ENCODE data around the gene ADGRL2.
A peak's percentile ranks its signal among the peaks of the same experiment; 100 is the strongest.

ADGRL2 gene

GRCh38 chr1:81813691-81814090 lies 13.0 kb downstream of the ADGRL2 start:
- H4K91ac ChIP-seq (ENCODE audit: low read depth, low read length) = no peak overlapping the region
- no peak overlapping the region for H3K27ac ChIP-seq (ENCODE audit: low read depth, low read length)
- H2BK5ac ChIP-seq (ENCODE audit: low read depth, low read length, poor library complexity) = no peak overlapping the region
- no peaks in the 10 kb centered on the region for H3K27me3 ChIP-seq (ENCODE audit: insufficient read depth, low read length)
- H3K14ac ChIP-seq (ENCODE audit: low read length) = no peak overlapping the region
- H3K4me1 ChIP-seq (ENCODE audit: control insufficient read depth in 1 of 2, insufficient read depth in 2 of 2, low read length in 2 of 2) = no peaks in the 10 kb centered on the region
- no peaks in the 10 kb centered on the region for H3K9me3 ChIP-seq (ENCODE audit: insufficient read depth, low read depth, low read length)
- H3K4me2 ChIP-seq (ENCODE audit: low read length) = no peak overlapping the region
- no peak overlapping the region for H3K18ac ChIP-seq (ENCODE audit: low read length)
- H2BK12ac ChIP-seq (ENCODE audit: low read length) = no peak overlapping the region
- H3K36me3 ChIP-seq (ENCODE audit: control insufficient read depth in 1 of 2, insufficient read depth in 2 of 2, low read length in 2 of 2) = no peaks in the 10 kb centered on the region
- no peaks in the 10 kb centered on the region for H3K79me2 ChIP-seq (ENCODE audit: control insufficient read depth, insufficient read depth, low read length, poor library complexity)
- no peak overlapping the region for H2AFZ ChIP-seq (ENCODE audit: insufficient read depth, low read length, poor library complexity)
- no peak for DNase-seq
- H3K9ac ChIP-seq (ENCODE audit: low read length) = no peak overlapping the region
- H3K79me1 ChIP-seq (ENCODE audit: low read length) = no peaks in the 10 kb centered on the region
- no peak overlapping the region for H4K12ac ChIP-seq (ENCODE audit: low read depth, low read length)
- H4K8ac ChIP-seq (ENCODE audit: low read depth, low read length) = no peak overlapping the region
- no peak overlapping the region for H2AK5ac ChIP-seq (ENCODE audit: low read length)
- no peak overlapping the region for H3K4ac ChIP-seq (ENCODE audit: low read depth, low read length)
- no CpG with 5 or more reads among the region's 2 CpGs for WGBS (ENCODE audit: extremely low coverage, insufficient coverage, insufficient read length)
- no peak overlapping the region for H3K23ac ChIP-seq (ENCODE audit: low read length)
- no peak overlapping the region for H3K4me3 ChIP-seq (ENCODE audit: low read depth, low read length)
- H2BK120ac ChIP-seq (ENCODE audit: insufficient read depth, low read length, poor library complexity) = no peak overlapping the region

GRCh38 chr1:81819613-81820012 lies 18.9 kb downstream of the ADGRL2 start:
- Histone ChIP-seq H2BK120ac (ENCODE audit: insufficient read depth, low read length, poor library complexity) (no peak overlapping the region), H4K12ac (ENCODE audit: low read depth, low read length) (no peak overlapping the region), H3K23ac (ENCODE audit: low read length) (no peak overlapping the region), H3K9ac (ENCODE audit: low read length) (no peak overlapping the region), H3K4me3 (ENCODE audit: low read depth, low read length) (no peak overlapping the region), H3K79me2 (ENCODE audit: control insufficient read depth, insufficient read depth, low read length, poor library complexity) (no peaks in the 10 kb centered on the region), H2AK5ac (ENCODE audit: low read length) (no peak overlapping the region), H3K4me2 (ENCODE audit: low read length) (no peak overlapping the region), H3K27ac (ENCODE audit: low read depth, low read length) (no peak overlapping the region), H3K36me3 (ENCODE audit: control insufficient read depth in 1 of 2, insufficient read depth in 2 of 2, low read length in 2 of 2) (peaks cover 0 to 3% of the 10 kb centered on the region in 2 experiments), H3K27me3 (ENCODE audit: insufficient read depth, low read length) (no peaks in the 10 kb centered on the region), H2BK5ac (ENCODE audit: low read depth, low read length, poor library complexity) (no peak overlapping the region), H2BK12ac (ENCODE audit: low read length) (no peak overlapping the region), H4K91ac (ENCODE audit: low read depth, low read length) (no peak overlapping the region), H3K9me3 (ENCODE audit: insufficient read depth, low read depth, low read length) (no peaks in the 10 kb centered on the region), H3K4ac (ENCODE audit: low read depth, low read length) (no peak overlapping the region), H3K4me1 (ENCODE audit: control insufficient read depth in 1 of 2, insufficient read depth in 2 of 2, low read length in 2 of 2) (peaks cover 0 to 3% of the 10 kb centered on the region in 2 experiments), H4K8ac (ENCODE audit: low read depth, low read length) (no peak overlapping the region), H3K79me1 (ENCODE audit: low read length) (no peaks in the 10 kb centered on the region), H2AFZ (ENCODE audit: insufficient read depth, low read length, poor library complexity) (no peak overlapping the region), H3K18ac (ENCODE audit: low read length) (no peak overlapping the region), H3K14ac (ENCODE audit: low read length) (no peak overlapping the region)
- WGBS (ENCODE audit: extremely low coverage, insufficient coverage, insufficient read length) = no CpG with 5 or more reads among the region's 4 CpGs
- no peak for DNase-seq

- peaks cover 4% of the 10 kb centered on the region for H3K79me2 ChIP-seq (ENCODE audit: control insufficient read depth, insufficient read depth, low read length, poor library complexity)
- no peak overlapping the region for H3K18ac ChIP-seq (ENCODE audit: low read length)
- no peak for DNase-seq
- H3K9ac ChIP-seq (ENCODE audit: low read length) = no peak overlapping the region
- H4K8ac ChIP-seq (ENCODE audit: low read depth, low read length) = no peak overlapping the region
- no peak overlapping the region for H4K91ac ChIP-seq (ENCODE audit: low read depth, low read length)
- H2BK12ac ChIP-seq (ENCODE audit: low read length) = no peak overlapping the region
- H2BK120ac ChIP-seq (ENCODE audit: insufficient read depth, low read length, poor library complexity) = no peak overlapping the region
- H3K36me3 ChIP-seq (ENCODE audit: control insufficient read depth in 1 of 2, insufficient read depth in 2 of 2, low read length in 2 of 2) = peaks cover 0 to 3% of the 10 kb centered on the region in 2 experiments
- no peak overlapping the region for H2AK5ac ChIP-seq (ENCODE audit: low read length)
- no peak overlapping the region for H3K14ac ChIP-seq (ENCODE audit: low read length)
- no peaks in the 10 kb centered on the region for H3K27me3 ChIP-seq (ENCODE audit: insufficient read depth, low read length)
- H3K27ac ChIP-seq (ENCODE audit: low read depth, low read length) = no peak overlapping the region
- no CpG with 5 or more reads among the region's 2 CpGs for WGBS (ENCODE audit: extremely low coverage, insufficient coverage, insufficient read length)
- no peak overlapping the region for H4K12ac ChIP-seq (ENCODE audit: low read depth, low read length)
- H3K9me3 ChIP-seq (ENCODE audit: insufficient read depth, low read depth, low read length) = no peaks in the 10 kb centered on the region
- H3K4me3 ChIP-seq (ENCODE audit: low read depth, low read length) = no peak overlapping the region
- H3K23ac ChIP-seq (ENCODE audit: low read length) = no peak overlapping the region
- H2BK5ac ChIP-seq (ENCODE audit: low read depth, low read length, poor library complexity) = no peak overlapping the region
- no peak overlapping the region for H2AFZ ChIP-seq (ENCODE audit: insufficient read depth, low read length, poor library complexity)
- H3K79me1 ChIP-seq (ENCODE audit: low read length) = no peaks in the 10 kb centered on the region
- H3K4me2 ChIP-seq (ENCODE audit: low read length) = no peak overlapping the region
- H3K4me1 ChIP-seq (ENCODE audit: control insufficient read depth in 1 of 2, insufficient read depth in 2 of 2, low read length in 2 of 2) = peaks cover 0 to 7% of the 10 kb centered on the region in 2 experiments
- peak overlapping the region; percentile 94 for H3K4ac ChIP-seq (ENCODE audit: low read depth, low read length)
Observed at GRCh38 chr1:81820765-81821164, 20.0 kb downstream of the ADGRL2 start.

GRCh38 chr1:81823082-81823481 lies 22.3 kb downstream of the ADGRL2 start:
- DNase-seq = no peak
- H3K27me3 ChIP-seq (ENCODE audit: insufficient read depth, low read length) = no peaks in the 10 kb centered on the region
- H3K27ac ChIP-seq (ENCODE audit: low read depth, low read length) = no peak overlapping the region
- H2AK5ac ChIP-seq (ENCODE audit: low read length) = no peak overlapping the region
- no peak overlapping the region for H3K14ac ChIP-seq (ENCODE audit: low read length)
- peaks cover 4% of the 10 kb centered on the region for H3K79me2 ChIP-seq (ENCODE audit: control insufficient read depth, insufficient read depth, low read length, poor library complexity)
- H4K12ac ChIP-seq (ENCODE audit: low read depth, low read length) = no peak overlapping the region
- peaks cover 0 to 7% of the 10 kb centered on the region in 2 experiments for H3K4me1 ChIP-seq (ENCODE audit: control insufficient read depth in 1 of 2, insufficient read depth in 2 of 2, low read length in 2 of 2)
- H3K9ac ChIP-seq (ENCODE audit: low read length) = no peak overlapping the region
- no peak overlapping the region for H3K4ac ChIP-seq (ENCODE audit: low read depth, low read length)
- H3K4me3 ChIP-seq (ENCODE audit: low read depth, low read length) = no peak overlapping the region
- no peaks in the 10 kb centered on the region for H3K9me3 ChIP-seq (ENCODE audit: insufficient read depth, low read depth, low read length)
- peaks cover 0 to 3% of the 10 kb centered on the region in 2 experiments for H3K36me3 ChIP-seq (ENCODE audit: control insufficient read depth in 1 of 2, insufficient read depth in 2 of 2, low read length in 2 of 2)
- H3K4me2 ChIP-seq (ENCODE audit: low read length) = no peak overlapping the region
- no peak overlapping the region for H2BK120ac ChIP-seq (ENCODE audit: insufficient read depth, low read length, poor library complexity)
- H3K79me1 ChIP-seq (ENCODE audit: low read length) = no peaks in the 10 kb centered on the region
- no peak overlapping the region for H2BK5ac ChIP-seq (ENCODE audit: low read depth, low read length, poor library complexity)
- H4K8ac ChIP-seq (ENCODE audit: low read depth, low read length) = no peak overlapping the region
- no peak overlapping the region for H2BK12ac ChIP-seq (ENCODE audit: low read length)
- no peak overlapping the region for H3K18ac ChIP-seq (ENCODE audit: low read length)
- H3K23ac ChIP-seq (ENCODE audit: low read length) = no peak overlapping the region
- no CpG with 5 or more reads among the region's 4 CpGs for WGBS (ENCODE audit: extremely low coverage, insufficient coverage, insufficient read length)
- H4K91ac ChIP-seq (ENCODE audit: low read depth, low read length) = no peak overlapping the region
- no peak overlapping the region for H2AFZ ChIP-seq (ENCODE audit: insufficient read depth, low read length, poor library complexity)

Measured in trophoblast cell (in vitro differentiated cells and primary cell).